Neural progenitor cell (in vitro differentiated cells): ENCODE data around the gene ASNS. TPM values are rescaled to one million over a fixed set of nuclear protein-coding genes. Genes with fewer than 3 reads are reported as not detected.
"Not testable (repeated sequence)": the region's sequence is repeated elsewhere in the genome, so short reads cannot be mapped to it uniquely, and the experiment has no call there.

Source experiments
- DNase-seq: peaks from one replicate; pipeline ENCODE4 v3.0.0-alpha.2; 2016; ENCODE audit warnings: low spot score
- H2AFZ ChIP-seq: fragments of 200-600 bp; sonication (generic); replicated peaks from 2 replicates; pipeline ENCODE4 v1.6.1; 2016; ENCODE audit warnings: antibody characterized with exemption
- H3F3A ChIP-seq: fragments of 200-600 bp; sonication (generic); 2 replicates; pipeline ENCODE4 v1.6.1; 2016; ENCODE audit warnings: antibody characterized with exemption, low read depth
- H3K27ac ChIP-seq: fragments of 200-600 bp; sonication (generic); 2 replicates; pipeline ENCODE4 v1.5.1; 2016; ENCODE audit warnings: mild to moderate bottlenecking
- H3K27me3 ChIP-seq: fragments of 200-600 bp; sonication (generic); 2 replicates; pipeline ENCODE4 v1.6.1; 2016; ENCODE audit warnings: mild to moderate bottlenecking, moderate library complexity
- H3K36me3 ChIP-seq: fragments of 200-600 bp; sonication (generic); 2 replicates; pipeline ENCODE4 v1.5.1; 2016
- H3K4me1 ChIP-seq: fragments of 200-600 bp; sonication (generic); 2 replicates; pipeline ENCODE4 v1.6.1; 2016; ENCODE audit warnings: mixed run types
- H3K4me2 ChIP-seq: fragments of 200-600 bp; sonication (generic); 2 replicates; pipeline ENCODE4 v1.6.1; 2016
- H3K4me3 ChIP-seq: fragments of 200-600 bp; sonication (generic); 2 replicates; pipeline ENCODE4 v1.5.1; 2016
- H3K79me2 ChIP-seq: fragments of 200-600 bp; sonication (generic); 2 replicates; pipeline ENCODE4 v1.6.1; 2016; ENCODE audit warnings: low read depth
- H3K9ac ChIP-seq: fragments of 200-600 bp; sonication (generic); 2 replicates; pipeline ENCODE4 v1.6.1; 2016
- H3K9me3 ChIP-seq: fragments of 200-600 bp; sonication (generic); 2 replicates; pipeline ENCODE4 v1.5.1; 2016; ENCODE audit warnings: low read depth
- H4K20me1 ChIP-seq: fragments of 200-600 bp; sonication (generic); 2 replicates; pipeline ENCODE4 v1.6.1; 2016; ENCODE audit warnings: low read depth
- H3K27ac Mint-ChIP-seq: 3 replicates; pipeline ENCODE4 v1.8.0; 2021; ENCODE audit warnings: mixed read lengths
- H3K27me3 Mint-ChIP-seq: 2 replicates; pipeline ENCODE4 v1.8.0; 2022; ENCODE audit warnings: low read depth, mild to moderate bottlenecking, inconsistent platforms, moderate library complexity, mixed read lengths; ENCODE audit not compliant: insufficient read depth
- H3K36me3 Mint-ChIP-seq: 3 replicates; pipeline ENCODE4 v1.8.0; 2021; ENCODE audit warnings: mixed read lengths
- H3K4me1 Mint-ChIP-seq: 3 replicates; pipeline ENCODE4 v1.8.0; 2021; ENCODE audit warnings: mixed read lengths
- H3K4me3 Mint-ChIP-seq: 3 replicates; pipeline ENCODE4 v1.8.0; 2021; ENCODE audit warnings: mild to moderate bottlenecking, moderate library complexity, mixed read lengths
- H3K9me3 Mint-ChIP-seq: 3 replicates; pipeline ENCODE4 v1.8.0; 2020; ENCODE audit warnings: mixed read lengths
- EZH2 ChIP-seq: fragments of 200-600 bp; sonication (generic); IDR thresholded peaks from 2 replicates; pipeline ENCODE4 v1.6.1; 2017; ENCODE audit warnings: antibody characterized with exemption, mild to moderate bottlenecking, moderate library complexity
- EZH2phosphoT487 ChIP-seq: fragments of 200-600 bp; sonication (generic); IDR thresholded peaks from 2 replicates; pipeline ENCODE4 v1.6.1; 2017; ENCODE audit warnings: antibody characterized with exemption
- total RNA-seq: library from RNA; depleted of rRNA; stranded (reverse); fragments of >200 nt; gene quantifications from 2 replicates; pipeline ENCODE4 v1.2.3, GENCODE V29; 2015; ENCODE audit warnings: low replicate concordance
- TF ChIP-seq, protein P1 (sequence below): fragments of 200-600 bp; sonication (generic); IDR thresholded peaks from 2 replicates; pipeline ENCODE4 v1.5.1; 2017; ENCODE audit warnings: antibody characterized with exemption, mild to moderate bottlenecking

Gene ASNS
- total RNA-seq, 1 donor from 2014 or later, result 33.3 TPM

GRCh38 chr7:97857544-97857943, 14.7 kb downstream of the ASNS start:
- Histone ChIP-seq H3K9ac (no peak overlapping the region), H2AFZ (no peak overlapping the region), H3K4me3 (no peak overlapping the region), H3K9me3 (no peaks in the 10 kb centered on the region), H3K36me3 (no peaks in the 10 kb centered on the region), H3K27me3 (no peaks in the 10 kb centered on the region), H3K4me2 (no peak overlapping the region), H3K27ac (no peak overlapping the region), H3K79me2 (no peaks in the 10 kb centered on the region), H4K20me1 (no peaks in the 10 kb centered on the region), H3K4me1 (no peaks in the 10 kb centered on the region), H3F3A (no peaks in the 10 kb centered on the region)
- Mint-ChIP-seq H3K27me3 (no peaks in the 10 kb centered on the region), H3K27ac (no peak overlapping the region), H3K4me1 (no peaks in the 10 kb centered on the region), H3K4me3 (no peak overlapping the region), H3K36me3 (peaks cover 23% of the 10 kb centered on the region), H3K9me3 (no peaks in the 10 kb centered on the region)
- DNase-seq, result no peak
- TF ChIP-seq, protein P1, sequence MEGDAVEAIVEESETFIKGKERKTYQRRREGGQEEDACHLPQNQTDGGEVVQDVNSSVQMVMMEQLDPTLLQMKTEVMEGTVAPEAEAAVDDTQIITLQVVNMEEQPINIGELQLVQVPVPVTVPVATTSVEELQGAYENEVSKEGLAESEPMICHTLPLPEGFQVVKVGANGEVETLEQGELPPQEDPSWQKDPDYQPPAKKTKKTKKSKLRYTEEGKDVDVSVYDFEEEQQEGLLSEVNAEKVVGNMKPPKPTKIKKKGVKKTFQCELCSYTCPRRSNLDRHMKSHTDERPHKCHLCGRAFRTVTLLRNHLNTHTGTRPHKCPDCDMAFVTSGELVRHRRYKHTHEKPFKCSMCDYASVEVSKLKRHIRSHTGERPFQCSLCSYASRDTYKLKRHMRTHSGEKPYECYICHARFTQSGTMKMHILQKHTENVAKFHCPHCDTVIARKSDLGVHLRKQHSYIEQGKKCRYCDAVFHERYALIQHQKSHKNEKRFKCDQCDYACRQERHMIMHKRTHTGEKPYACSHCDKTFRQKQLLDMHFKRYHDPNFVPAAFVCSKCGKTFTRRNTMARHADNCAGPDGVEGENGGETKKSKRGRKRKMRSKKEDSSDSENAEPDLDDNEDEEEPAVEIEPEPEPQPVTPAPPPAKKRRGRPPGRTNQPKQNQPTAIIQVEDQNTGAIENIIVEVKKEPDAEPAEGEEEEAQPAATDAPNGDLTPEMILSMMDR, result no peak
- TF ChIP-seq EZH2phosphoT487, result no peak
- TF ChIP-seq EZH2, result no peak

DNA sequence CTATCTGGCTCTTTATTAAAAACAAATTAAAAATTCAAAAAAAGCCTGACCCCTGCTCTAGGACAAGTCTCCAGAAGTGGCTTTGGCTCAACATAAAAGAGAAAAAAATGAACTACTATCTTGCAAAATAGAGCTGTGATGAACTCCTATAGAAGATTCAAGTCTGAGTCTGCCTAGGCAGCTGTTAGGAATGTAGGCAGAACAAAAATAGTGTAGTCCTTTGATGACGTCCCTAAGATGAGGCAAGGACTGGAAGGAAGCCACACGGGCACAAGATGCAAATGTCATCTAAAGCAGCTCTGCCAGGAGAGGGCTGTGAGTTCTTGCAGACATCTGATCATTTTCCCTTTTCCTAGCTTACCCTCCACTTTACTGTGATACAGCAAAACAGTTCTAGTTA, 20.5 kb downstream of the ASNS start:
- Mint-ChIP-seq H3K9me3 (no peaks in the 10 kb centered on the region), H3K27me3 (no peaks in the 10 kb centered on the region), H3K27ac (no peak overlapping the region), H3K4me1 (no peaks in the 10 kb centered on the region), H3K36me3 (peaks cover 19% of the 10 kb centered on the region), H3K4me3 (no peak overlapping the region)
- Histone ChIP-seq H3F3A (no peaks in the 10 kb centered on the region), H3K4me3 (no peak overlapping the region), H3K9ac (no peak overlapping the region), H3K4me1 (no peaks in the 10 kb centered on the region), H4K20me1 (no peaks in the 10 kb centered on the region), H3K36me3 (no peaks in the 10 kb centered on the region), H3K4me2 (no peak overlapping the region), H2AFZ (no peak overlapping the region), H3K27me3 (no peaks in the 10 kb centered on the region), H3K9me3 (no peaks in the 10 kb centered on the region), H3K79me2 (no peaks in the 10 kb centered on the region), H3K27ac (no peak overlapping the region)
- DNase-seq, result no peak
- no peak for TF ChIP-seq EZH2
- no peak for TF ChIP-seq EZH2phosphoT487
- TF ChIP-seq, protein P1, result no peak

DNA sequence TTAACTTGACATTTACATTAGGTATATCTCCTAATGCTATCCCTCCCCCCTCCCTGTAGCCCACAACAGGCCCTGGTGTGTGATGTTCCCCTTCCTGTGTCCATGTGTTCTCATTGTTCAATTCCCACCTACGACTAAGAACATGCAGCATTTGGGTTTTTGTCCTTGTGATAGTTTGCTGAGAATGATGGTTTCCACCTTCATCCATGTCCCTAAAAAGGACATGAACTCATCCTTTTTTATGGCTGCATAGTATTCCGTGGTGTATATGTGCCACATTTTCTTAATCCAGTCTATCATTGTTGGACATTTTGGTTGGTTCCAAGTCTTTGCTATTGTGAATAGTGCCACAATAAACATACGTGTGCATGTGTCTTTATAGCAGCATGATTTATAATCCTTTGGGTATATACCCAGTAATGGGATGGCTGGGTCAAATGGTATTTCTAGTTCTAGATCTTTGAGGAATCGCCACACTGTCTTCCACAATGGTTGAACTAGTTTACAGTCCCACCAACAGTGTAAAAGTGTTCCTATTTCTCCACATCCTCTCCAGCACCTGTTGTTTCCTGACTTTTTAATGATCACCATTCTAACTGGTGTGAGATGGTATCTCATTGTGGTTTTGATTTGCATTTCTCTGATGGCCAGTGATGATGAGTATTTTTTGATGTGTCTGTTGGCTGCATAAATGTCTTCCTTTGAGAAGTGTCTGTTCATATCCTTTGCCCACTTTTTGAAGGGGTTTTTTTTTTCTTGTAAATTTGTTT, 21.8 kb downstream of the ASNS start:
- not testable (repeated sequence) for H3F3A ChIP-seq, H4K20me1 ChIP-seq, H3K4me2 ChIP-seq, H3K27ac ChIP-seq, H3K4me1 Mint-ChIP-seq, H3K9me3 ChIP-seq, H3K4me3 ChIP-seq, H3K27me3 ChIP-seq, H3K36me3 ChIP-seq, H3K27ac Mint-ChIP-seq, H3K9ac ChIP-seq, H3K9me3 Mint-ChIP-seq, H3K4me1 ChIP-seq, DNase-seq, H3K27me3 Mint-ChIP-seq, H2AFZ ChIP-seq, H3K4me3 Mint-ChIP-seq, H3K79me2 ChIP-seq
- peaks cover 19% of the 10 kb centered on the region for H3K36me3 Mint-ChIP-seq

DNA sequence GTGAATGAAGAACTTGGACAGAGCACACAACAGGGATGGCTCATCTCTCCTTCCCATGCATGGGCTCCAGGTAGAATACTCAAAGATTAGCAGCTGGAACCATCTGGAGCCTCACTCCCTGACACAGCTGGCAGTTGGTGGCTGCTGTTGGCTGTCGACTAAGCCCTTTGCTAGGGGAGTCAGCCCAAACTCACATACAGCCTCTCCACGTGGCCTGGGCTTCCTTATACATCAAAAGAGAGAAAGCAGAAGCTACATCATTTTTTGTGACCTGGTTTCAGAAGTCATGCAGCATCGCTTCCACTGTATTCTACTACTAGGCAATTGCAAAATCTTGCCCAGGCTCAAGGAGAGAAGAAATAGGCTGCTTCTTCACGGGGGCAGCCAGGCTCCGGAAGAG, 24.4 kb downstream of the ASNS start:
- no peak overlapping the region for H3K4me3 Mint-ChIP-seq
- Histone ChIP-seq H3K9ac (no peak overlapping the region), H3K27me3 (no peaks in the 10 kb centered on the region), H2AFZ (no peak overlapping the region), H3K4me2 (no peak overlapping the region), H3K27ac (no peak overlapping the region), H3K79me2 (no peaks in the 10 kb centered on the region), H3F3A (no peaks in the 10 kb centered on the region), H3K9me3 (peaks cover 3% of the 10 kb centered on the region), H3K4me1 (no peaks in the 10 kb centered on the region), H3K36me3 (no peaks in the 10 kb centered on the region), H4K20me1 (no peaks in the 10 kb centered on the region), H3K4me3 (no peak overlapping the region)
- H3K36me3 Mint-ChIP-seq, result peaks cover 15% of the 10 kb centered on the region
- no peak for TF ChIP-seq EZH2phosphoT487
- TF ChIP-seq, protein P1, result no peak
- no peak overlapping the region for H3K27ac Mint-ChIP-seq
- no peaks in the 10 kb centered on the region for H3K9me3 Mint-ChIP-seq
- H3K27me3 Mint-ChIP-seq, result no peaks in the 10 kb centered on the region
- no peaks in the 10 kb centered on the region for H3K4me1 Mint-ChIP-seq
- no peak for DNase-seq
